HG03196 (cell line): ENCODE results near the gene CNTFR.

Source experiments
- ATAC-seq: cut with Tn5 transposase; IDR thresholded peaks from one replicate; pipeline ENCODE4 v1.9.1; 2021; ENCODE audit not compliant: unreplicated experiment

Gene CNTFR

DNA sequence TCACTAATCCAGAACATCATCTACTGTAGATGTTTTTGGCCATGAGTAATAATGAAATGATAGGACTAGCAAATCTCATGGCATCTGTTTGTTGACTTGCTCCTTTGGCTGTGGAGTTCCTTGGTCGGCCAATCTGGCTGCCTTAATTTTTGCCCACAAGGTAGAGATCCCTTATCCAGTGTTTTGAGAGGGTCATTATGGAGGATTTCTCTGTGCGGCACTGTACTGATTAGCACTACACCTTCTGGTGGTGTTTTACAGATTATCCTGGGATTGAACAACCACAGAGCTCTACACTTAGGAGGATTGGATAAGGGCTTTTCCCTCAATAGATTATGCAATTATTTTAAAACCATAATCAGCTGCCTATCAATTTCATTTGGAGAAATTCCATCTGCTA is 63.5 kb downstream of the CNTFR start:
- no peak for ATAC-seq

GRCh38 chr9:34524349-34524748 is 65.2 kb downstream of the CNTFR start:
- no peak for ATAC-seq

GRCh38 chr9:34522971-34523797 is 66.3 kb downstream of the CNTFR start, which contains the start of gene ENHO:
Gene ENHO, minus strand, starts transcription at chr9:34522990. Its CDS starts 1,295 bp downstream, at chr9:34521695.
- ATAC-seq = peak; percentile 76

DNA sequence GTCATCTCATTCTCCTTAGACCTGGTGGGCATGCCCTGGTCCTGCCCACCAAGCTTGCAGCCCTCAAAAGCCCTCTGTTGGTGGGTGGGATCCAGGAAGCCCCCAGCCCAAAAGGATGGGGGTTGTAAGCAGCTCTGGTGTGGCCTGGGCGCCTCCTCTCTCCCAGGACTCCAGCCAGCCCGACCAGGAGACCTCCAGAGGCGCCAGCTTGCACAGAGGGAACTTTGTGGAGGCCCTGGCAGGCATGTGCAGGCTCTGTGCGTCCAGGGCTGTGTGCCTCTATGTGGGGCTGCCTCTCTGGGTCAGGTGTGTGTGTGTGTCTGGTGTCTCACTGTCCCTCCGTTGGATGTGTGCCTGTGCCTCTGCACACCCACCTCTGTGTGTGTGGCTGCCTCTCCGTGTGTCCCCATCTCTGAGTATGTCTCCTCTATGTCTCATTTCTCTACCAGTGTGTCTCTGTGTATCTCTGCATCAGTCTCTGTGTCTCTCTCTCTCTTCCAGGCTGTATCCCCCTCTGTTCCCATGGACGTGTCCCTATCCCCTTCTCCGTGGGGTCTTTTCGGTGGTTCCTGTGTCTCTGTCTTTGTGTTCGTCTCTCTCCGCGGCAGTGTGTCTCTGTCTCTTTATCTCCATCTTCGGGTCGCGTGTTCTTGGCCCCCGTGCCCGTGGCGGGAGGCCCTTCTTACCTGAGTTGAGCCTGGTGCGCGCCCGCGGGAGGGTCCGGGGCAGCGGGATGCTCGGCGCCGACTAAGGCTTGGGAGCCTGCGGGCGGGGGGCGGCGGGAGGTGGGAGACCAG is 67.2 kb downstream of the CNTFR start:
- ATAC-seq = no peak

GRCh38 chr9:34521406-34522045 is 68.0 kb downstream of the CNTFR start:
- ATAC-seq = no peak

DNA sequence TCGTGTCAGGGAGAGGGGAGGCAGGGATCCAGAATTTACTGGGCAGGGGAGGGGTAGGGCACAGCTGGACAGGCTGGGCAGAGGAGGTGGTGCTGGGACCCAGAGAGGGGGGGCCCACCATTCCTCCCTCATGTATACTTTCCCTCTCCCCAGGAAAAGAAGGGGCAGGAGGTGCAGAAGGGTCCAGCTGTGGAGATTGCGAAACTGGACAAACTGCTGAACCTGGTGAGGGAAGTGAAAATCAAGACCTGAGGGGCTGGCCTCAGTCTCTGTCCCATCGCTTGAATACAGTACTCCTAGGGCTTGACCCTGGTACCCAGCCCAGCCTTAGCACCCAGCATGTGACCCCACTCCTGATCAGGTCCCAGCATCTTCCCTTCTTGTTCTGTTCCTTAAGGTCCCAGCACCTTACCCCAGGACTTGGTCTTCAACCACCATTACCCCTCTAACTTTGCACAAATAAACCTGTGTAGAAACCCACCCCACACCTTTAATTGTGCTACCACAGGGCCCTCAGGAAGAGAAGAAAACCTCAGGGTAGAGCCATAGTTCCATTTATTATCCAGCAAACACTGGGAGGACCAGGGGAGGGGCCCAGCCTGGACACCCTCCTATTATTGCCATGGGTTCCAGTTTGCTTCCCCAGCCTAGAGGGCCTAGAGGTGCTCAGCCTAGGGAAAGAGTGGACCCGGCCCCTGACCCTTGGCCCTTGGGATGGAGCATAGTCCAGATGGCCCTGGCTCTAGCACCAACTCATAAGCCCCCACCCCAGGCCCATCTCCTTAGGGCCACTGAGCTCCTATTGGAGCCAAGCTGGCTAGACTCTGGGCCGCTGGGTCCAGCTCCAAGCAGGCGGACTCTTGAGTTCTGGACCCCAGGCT is 68.8 kb downstream of the CNTFR start:
- ATAC-seq = no peak

GRCh38 chr9:34520096-34520495 is 69.4 kb downstream of the CNTFR start:
- no peak for ATAC-seq

- no peak for ATAC-seq
Observed at GRCh38 chr9:34519321-34520020, 70.1 kb downstream of the CNTFR start.

- ATAC-seq = no peak
Observed at GRCh38 chr9:34518896-34519295, 70.6 kb downstream of the CNTFR start.

- ATAC-seq = no peak
Observed at GRCh38 chr9:34518110-34518616, 71.4 kb downstream of the CNTFR start.

- no peak for ATAC-seq
Observed at GRCh38 chr9:34517185-34517584, 72.3 kb downstream of the CNTFR start.

DNA sequence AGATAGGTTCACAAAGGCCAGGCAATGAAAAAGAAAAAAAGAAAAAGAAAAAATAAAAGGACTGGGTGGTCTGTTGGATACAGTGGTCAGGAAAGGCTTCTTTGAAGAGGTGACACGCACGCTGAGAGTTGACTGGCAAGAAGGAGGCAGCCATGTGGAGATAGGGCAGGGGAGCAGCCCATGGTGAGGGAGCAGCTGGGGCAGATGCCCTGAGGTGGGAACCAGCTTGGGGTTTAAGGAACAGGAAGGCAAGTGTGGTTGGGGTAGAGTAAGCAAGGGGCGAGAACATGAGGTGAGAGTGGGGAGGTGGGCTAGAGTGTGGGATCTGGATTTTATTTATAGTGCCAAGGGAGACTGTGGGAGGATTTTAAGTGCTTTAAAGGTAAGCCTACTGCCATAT is 73.6 kb downstream of the CNTFR start:
- ATAC-seq = no peak

- no peak for ATAC-seq
Observed at GRCh38 chr9:34514816-34515215, 74.7 kb downstream of the CNTFR start.

DNA sequence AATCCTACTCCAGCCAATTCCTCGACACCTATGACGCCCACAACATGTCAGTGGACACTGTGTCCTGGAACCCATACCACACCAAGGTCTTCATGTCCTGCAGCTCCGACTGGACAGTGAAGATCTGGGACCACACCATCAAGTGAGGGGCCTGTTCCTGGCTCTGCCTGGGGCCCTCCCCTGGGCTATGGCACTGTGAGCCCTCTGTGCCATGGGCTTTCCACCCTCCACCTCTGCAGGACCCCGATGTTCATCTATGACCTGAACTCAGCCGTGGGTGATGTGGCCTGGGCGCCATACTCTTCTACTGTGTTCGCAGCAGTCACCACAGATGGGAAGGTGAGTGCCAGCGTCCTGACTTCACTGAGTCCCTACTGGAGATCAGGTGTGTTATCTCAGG is 75.1 kb downstream of the CNTFR start:
- ATAC-seq = no peak

DNA sequence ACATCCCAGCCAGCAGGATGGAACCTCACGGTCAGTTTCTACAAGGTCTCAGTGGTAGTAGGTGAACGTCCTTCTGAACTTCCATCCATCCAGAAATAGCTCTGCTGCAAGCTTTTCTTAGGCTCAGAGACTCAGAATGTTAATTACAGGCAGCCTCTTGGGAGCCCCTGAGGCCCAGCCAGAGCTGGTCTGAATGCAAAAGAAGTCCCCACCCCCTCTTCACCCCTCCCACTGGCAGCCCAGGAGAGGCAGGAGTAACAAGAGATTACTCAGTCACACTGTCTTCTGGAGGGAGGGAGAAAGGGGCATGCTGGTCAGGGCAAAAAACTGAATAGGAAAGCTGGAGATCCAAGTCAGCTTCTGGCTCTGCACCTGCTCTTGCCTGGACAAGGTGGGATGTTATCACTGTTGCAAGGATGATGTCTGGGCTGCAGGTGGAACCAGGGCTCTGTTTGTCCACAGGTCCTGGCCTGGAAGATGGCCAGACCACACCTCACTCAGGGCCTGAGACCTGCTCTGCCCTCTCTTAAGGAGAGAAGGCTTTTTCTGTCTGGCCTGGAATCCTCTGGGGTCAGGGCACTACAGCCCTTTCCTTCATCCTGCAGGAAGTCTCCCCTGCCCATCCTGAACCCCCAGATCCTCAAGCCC is 75.8 kb downstream of the CNTFR start:
- ATAC-seq = no peak

DNA sequence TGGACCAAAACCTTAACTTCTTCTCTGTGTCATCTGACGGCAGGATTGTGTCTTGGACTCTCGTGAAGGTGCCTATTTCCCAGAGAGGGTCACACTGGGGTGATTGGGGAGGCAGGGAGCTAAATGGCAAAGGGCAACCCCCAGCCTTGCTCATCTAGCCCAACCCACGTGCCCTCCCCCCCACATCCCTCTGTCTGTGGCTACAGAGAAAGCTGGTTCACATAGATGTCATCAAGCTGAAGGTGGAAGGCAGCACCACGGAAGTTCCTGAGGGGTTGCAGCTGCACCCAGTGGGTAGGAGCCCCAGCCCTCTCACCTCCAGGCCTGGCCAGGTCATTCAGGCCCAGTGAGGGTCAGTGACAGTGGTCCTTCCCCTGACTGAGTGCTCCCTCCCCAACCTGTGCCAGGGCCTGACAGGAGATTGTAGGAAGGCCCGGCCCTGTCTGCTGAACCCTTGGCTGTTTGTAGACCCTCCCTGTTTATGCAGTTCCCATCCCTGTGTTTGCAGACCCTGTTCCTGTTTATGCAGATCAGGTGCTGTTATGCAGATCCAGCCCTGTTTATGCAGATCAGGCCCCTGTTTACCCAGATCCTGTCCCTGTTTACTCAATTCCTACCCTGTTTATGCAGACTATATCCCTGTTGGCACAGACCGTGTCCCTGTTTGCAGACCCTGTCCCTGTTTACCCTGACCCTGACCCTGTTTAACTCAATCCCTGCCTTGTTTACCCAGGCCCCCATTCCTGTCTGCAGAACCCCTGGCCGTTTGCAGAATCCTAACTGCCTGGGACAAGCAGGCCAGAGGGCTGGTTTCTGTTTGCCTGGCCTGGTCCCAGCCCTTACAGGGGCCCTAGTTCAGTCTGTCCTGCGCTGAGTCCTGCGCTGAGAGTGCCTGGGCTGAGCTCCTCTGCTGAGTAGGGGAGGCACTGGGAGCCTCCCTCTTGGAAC is 77.1 kb downstream of the CNTFR start:
- no peak for ATAC-seq

DNA sequence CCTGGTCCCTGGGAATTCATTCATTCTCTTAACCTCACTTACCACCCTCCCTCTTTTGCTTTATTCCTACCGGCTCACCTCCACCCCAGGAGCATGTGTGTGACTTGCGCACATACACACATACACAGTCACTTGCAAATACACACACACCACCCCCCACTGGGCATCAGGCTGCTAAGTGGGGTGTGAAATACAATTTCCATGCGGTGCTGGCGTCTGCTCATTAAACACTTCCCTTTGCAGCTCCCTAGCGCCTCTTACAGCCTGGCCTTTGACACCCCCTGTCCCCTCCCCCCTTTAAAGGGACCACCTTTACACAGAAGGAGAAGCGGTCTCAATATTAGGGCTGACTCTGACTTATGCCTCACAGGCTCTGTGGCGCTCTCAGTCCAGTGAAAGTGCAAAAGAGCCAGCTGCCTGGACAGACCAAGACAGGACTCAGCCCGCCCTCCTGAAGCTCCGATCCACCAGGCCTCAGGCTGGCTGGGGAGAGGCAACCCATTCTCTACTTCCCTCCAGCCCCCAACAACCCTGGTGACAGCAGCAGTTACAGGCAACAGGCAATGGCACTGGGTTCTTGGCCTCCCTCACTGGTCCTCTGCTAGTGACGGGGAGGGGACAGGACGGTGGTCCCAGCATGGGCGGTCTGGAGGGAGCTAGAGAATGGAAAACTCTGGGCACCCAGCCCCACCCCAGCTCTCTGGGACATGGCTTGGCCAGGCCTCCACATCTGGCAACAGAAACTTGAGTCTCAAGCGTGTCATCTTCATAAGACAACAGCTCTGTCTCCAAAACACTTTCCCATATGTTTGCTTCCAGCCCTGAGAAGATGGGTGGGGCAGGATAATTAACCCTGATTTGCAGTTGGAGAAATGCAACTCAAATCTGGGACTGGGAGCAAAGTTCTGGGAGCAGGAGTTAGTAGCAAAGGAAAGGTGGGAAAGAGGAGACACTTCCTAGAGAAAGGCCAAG is 78.7 kb downstream of the CNTFR start:
- ATAC-seq = no peak
